IMR-90 (cell line): ENCODE results near the gene INPP5A.

ENCODE experiments used
- BHLHE40 ChIP-seq: fragments of 150-350 bp; IDR thresholded peaks from 2 replicates; pipeline ENCODE4 v1.6.1; 2016; ENCODE audit warnings: mild to moderate bottlenecking, low read depth, low read length
- CEBPB ChIP-seq: IDR thresholded peaks from 2 replicates; pipeline ENCODE4 v1.6.1; 2012; ENCODE audit warnings: low read depth, low read length, improper control_type of control experiment
- MAFK ChIP-seq: IDR thresholded peaks from 2 replicates; pipeline ENCODE4 v1.6.1; 2012; ENCODE audit warnings: low read depth, low read length, improper control_type of control experiment
- MAZ ChIP-seq: IDR thresholded peaks from 2 replicates; pipeline ENCODE4 v1.6.1; 2012; ENCODE audit warnings: low read depth, mild to moderate bottlenecking, low read length, improper control_type of control experiment, moderate library complexity, borderline replicate concordance
- MXI1 ChIP-seq: IDR thresholded peaks from 2 replicates; pipeline ENCODE4 v1.6.1; 2012; ENCODE audit warnings: low read depth, mild to moderate bottlenecking, low read length, moderate library complexity, borderline replicate concordance
- POLR2A ChIP-seq: IDR thresholded peaks from 2 replicates; pipeline ENCODE4 v1.6.1; 2012; ENCODE audit warnings: mild to moderate bottlenecking, low read depth, low read length
- RAD21 ChIP-seq: IDR thresholded peaks from 2 replicates; pipeline ENCODE4 v1.6.1; 2012; ENCODE audit warnings: low read length, improper control_type of control experiment
- RFX5 ChIP-seq: IDR thresholded peaks from 2 replicates; pipeline ENCODE4 v1.8.0; 2012; ENCODE audit warnings: low read depth, mild to moderate bottlenecking, low read length, moderate library complexity
- SMC3 ChIP-seq: fragments of 150-350 bp; IDR thresholded peaks from 2 replicates; pipeline ENCODE4 v1.6.1; 2016; ENCODE audit warnings: low read depth, mild to moderate bottlenecking, antibody characterized with exemption, low read length, moderate library complexity
- USF2 ChIP-seq: fragments of 150-350 bp; IDR thresholded peaks from 2 replicates; pipeline ENCODE4 v1.6.1; 2017; ENCODE audit warnings: mild to moderate bottlenecking, antibody characterized with exemption, low read length, low read depth
- TF ChIP-seq, protein P1 (sequence below): conservative IDR thresholded peaks from 2 replicates; pipeline ENCODE4 v1.5.1; 2012; ENCODE audit warnings: mild to moderate bottlenecking, low read depth, low read length, improper control_type of control experiment

DNA sequence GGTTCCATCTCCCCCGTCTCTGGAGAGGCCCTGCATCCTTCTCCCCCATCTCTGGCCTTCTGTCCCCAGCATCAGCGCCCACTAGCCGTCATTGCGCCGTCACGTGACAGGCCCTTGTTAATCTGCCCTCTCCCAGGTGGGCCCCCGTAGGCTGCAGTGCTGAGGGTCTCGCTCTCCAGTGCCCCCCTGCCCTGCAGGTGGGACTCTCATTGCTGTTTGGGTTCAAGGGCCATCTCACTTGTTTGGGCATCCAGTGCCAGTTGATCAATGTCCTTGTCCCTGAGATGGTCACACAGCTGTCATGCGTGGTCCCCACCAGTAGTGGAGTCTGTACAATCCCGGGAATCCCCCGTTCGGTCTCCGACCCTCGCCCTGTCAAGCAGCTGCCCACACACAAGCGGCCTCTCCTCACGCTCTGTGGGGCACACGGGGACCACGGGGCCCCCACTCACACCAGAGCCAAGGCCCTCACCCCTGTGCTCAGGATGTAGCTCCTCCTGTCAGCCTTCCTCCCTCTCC lies 114.0 kb downstream of the INPP5A start:
- no peak for TF ChIP-seq POLR2A
- TF ChIP-seq, protein P1, sequence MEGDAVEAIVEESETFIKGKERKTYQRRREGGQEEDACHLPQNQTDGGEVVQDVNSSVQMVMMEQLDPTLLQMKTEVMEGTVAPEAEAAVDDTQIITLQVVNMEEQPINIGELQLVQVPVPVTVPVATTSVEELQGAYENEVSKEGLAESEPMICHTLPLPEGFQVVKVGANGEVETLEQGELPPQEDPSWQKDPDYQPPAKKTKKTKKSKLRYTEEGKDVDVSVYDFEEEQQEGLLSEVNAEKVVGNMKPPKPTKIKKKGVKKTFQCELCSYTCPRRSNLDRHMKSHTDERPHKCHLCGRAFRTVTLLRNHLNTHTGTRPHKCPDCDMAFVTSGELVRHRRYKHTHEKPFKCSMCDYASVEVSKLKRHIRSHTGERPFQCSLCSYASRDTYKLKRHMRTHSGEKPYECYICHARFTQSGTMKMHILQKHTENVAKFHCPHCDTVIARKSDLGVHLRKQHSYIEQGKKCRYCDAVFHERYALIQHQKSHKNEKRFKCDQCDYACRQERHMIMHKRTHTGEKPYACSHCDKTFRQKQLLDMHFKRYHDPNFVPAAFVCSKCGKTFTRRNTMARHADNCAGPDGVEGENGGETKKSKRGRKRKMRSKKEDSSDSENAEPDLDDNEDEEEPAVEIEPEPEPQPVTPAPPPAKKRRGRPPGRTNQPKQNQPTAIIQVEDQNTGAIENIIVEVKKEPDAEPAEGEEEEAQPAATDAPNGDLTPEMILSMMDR: no peak
- no peak for TF ChIP-seq MAFK
- TF ChIP-seq MXI1: no peak
- TF ChIP-seq MAZ: no peak
- TF ChIP-seq SMC3: no peak
- no peak for TF ChIP-seq RAD21
- TF ChIP-seq CEBPB: no peak
- no peak for TF ChIP-seq BHLHE40
- TF ChIP-seq USF2: no peak
- no peak for TF ChIP-seq RFX5
